Mesendoderm (in vitro differentiated cells): ENCODE measurements around the gene CPM.
A peak's percentile ranks its signal among the peaks of the same experiment; 100 is the strongest.

Experiments
- DNase-seq: peaks from one replicate; pipeline ENCODE4 v3.0.0; 2013
- H2AK5ac ChIP-seq: 2 replicates; pipeline ENCODE4 v1.6.1; 2013; ENCODE audit warnings: low read length, inconsistent platforms
- H2BK120ac ChIP-seq: 2 replicates; pipeline ENCODE4 v1.6.1; 2013; ENCODE audit warnings: low read depth, mild to moderate bottlenecking, low read length, moderate library complexity, mixed read lengths
- H2BK15ac ChIP-seq: replicated peaks from 2 replicates; pipeline ENCODE4 v1.6.1; 2013; ENCODE audit warnings: low read depth, mild to moderate bottlenecking, moderate library complexity
- H2BK5ac ChIP-seq: 2 replicates; pipeline ENCODE4 v1.6.1; 2013; ENCODE audit warnings: low read length, inconsistent platforms
- H3K18ac ChIP-seq: 2 replicates; pipeline ENCODE4 v1.6.1; 2013; ENCODE audit warnings: mild to moderate bottlenecking, low read length, mixed read lengths
- H3K23ac ChIP-seq: one replicate; pipeline ENCODE4 v1.6.1; 2013; ENCODE audit warnings: low read length
- H3K27ac ChIP-seq: 2 replicates; pipeline ENCODE4 v1.5.1; 2013; ENCODE audit warnings: low read depth, mild to moderate bottlenecking, inconsistent platforms, low read length, moderate library complexity
- H3K27me3 ChIP-seq: 2 replicates; pipeline ENCODE4 v1.6.1; 2013; ENCODE audit warnings: low read length, control low read depth, mild to moderate bottlenecking, inconsistent platforms; ENCODE audit not compliant: insufficient read depth, poor library complexity
- H3K36me3 ChIP-seq: 2 replicates; pipeline ENCODE4 v1.6.1; 2013; ENCODE audit warnings: low read length, inconsistent platforms; ENCODE audit not compliant: control insufficient read depth, insufficient read depth
- H3K4ac ChIP-seq: one replicate; pipeline ENCODE4 v1.6.1; 2013; ENCODE audit warnings: low read depth, mild to moderate bottlenecking, low read length, moderate library complexity
- H3K4me1 ChIP-seq: 2 replicates; pipeline ENCODE4 v1.6.1; 2013; ENCODE audit warnings: low read depth, low read length, inconsistent platforms; ENCODE audit not compliant: control insufficient read depth
- H3K4me2 ChIP-seq: 2 replicates; pipeline ENCODE4 v1.6.1; 2013; ENCODE audit warnings: low read length
- H3K4me3 ChIP-seq: 2 replicates; pipeline ENCODE4 v1.5.1; 2013; ENCODE audit warnings: mild to moderate bottlenecking, low read length
- H3K56ac ChIP-seq: one replicate; pipeline ENCODE4 v1.6.1; 2013; ENCODE audit warnings: low read length
- H3K79me1 ChIP-seq: 2 replicates; pipeline ENCODE4 v1.6.1; 2013; ENCODE audit warnings: low read length, inconsistent platforms
- H3K79me2 ChIP-seq: 2 replicates; pipeline ENCODE4 v1.6.1; 2013; ENCODE audit warnings: mild to moderate bottlenecking, low read length; ENCODE audit not compliant: control insufficient read depth, insufficient read depth
- H3K9ac ChIP-seq: 2 replicates; pipeline ENCODE4 v1.6.1; 2013; ENCODE audit warnings: low read length, inconsistent platforms
- H4K5ac ChIP-seq: one replicate; pipeline ENCODE4 v1.6.1; 2013; ENCODE audit warnings: low read length
- H4K8ac ChIP-seq: one replicate; pipeline ENCODE4 v1.6.1; 2013; ENCODE audit warnings: low read depth, mild to moderate bottlenecking, control low read depth, low read length, moderate library complexity
- WGBS: extraction: QIAGEN DNeasy Blood & Tissue Kit; methylation state at CpG from one replicate; pipeline ENCODE4 v1.1.7; 2013; ENCODE audit warnings: low lambda C conversion rate, missing lambda C conversion rate; ENCODE audit not compliant: insufficient coverage; ENCODE audit errors: extremely low coverage; 5-methylcytosine and 5-hydroxymethylcytosine counted together

CPM gene

DNA sequence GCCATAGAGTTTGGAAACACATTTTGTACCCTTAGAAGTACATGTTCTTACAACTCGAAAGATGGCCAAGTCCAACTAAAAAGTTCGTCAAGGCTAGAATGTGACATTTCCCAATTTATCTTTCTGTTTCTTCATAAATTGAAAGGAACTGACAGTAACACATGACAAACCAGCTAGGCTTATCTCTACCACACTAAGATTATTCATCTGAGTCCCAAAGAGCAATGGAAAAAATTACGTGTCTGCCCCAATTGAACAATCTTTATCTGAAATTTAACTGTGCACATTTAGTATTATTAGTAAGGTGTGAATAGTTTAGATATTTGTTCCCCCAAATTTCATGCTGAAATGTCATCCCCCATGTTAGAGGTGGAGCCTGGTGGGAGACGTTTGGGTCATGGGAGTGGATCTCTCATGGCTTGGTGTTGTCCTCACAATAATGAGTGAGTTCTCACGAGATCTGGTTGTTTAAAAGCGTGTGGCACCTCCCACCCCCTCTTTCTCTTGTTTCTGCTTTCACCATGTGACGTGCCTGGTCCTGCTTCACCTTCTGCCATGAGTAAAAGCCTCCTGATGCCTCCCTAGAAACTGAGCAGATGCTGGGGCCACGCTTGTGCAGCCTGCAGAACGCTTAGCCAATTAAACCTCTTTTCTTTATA, 13.3 kb downstream of the CPM start:
- Histone ChIP-seq H2BK15ac (no peak overlapping the region), H3K18ac (no peak overlapping the region), H3K9ac (no peak overlapping the region), H2BK5ac (no peak overlapping the region), H3K4me2 (no peak overlapping the region), H3K79me1 (no peaks in the 10 kb centered on the region), H3K4me1 (no peaks in the 10 kb centered on the region), H2BK120ac (no peak overlapping the region), H4K5ac (no peak overlapping the region), H3K56ac (no peak overlapping the region), H2AK5ac (no peak overlapping the region), H3K4me3 (no peak overlapping the region), H3K23ac (no peak overlapping the region), H3K27ac (no peak overlapping the region), H4K8ac (no peak overlapping the region), H3K4ac (no peak overlapping the region), H3K36me3 (no peaks in the 10 kb centered on the region), H3K79me2 (no peaks in the 10 kb centered on the region), H3K27me3 (no peaks in the 10 kb centered on the region)
- WGBS, result no CpG with 5 or more reads among the region's 9 CpGs
- DNase-seq, result no peak

GRCh38 chr12:68918960-68919359, 14.0 kb downstream of the CPM start:
- Histone ChIP-seq H3K56ac (no peak overlapping the region), H3K18ac (no peak overlapping the region)

DNA sequence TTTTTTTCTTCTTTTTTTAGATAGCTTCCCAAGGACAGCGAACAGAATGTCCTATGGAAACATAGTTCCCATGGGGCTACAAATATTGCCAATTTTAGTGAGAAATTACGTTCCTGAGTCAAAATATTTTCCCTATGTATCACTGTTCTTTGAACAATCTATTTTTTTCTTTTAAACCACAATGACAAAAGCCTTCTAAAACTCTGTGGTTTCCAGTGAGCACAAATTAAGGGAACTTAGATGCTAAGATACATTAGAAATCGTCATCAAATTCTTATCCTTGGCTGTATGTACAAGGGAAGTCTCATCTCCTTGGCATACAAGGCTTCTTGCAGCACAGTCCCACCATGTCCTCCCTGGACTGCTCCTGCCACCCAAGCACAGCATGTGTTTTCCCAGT, 17.9 kb downstream of the CPM start:
- no CpG with 5 or more reads among the region's 3 CpGs for WGBS

More at GRCh38 chr12:68918960-68919359, 14.0 kb downstream of the CPM start:
- H3K36me3 ChIP-seq, result no peaks in the 10 kb centered on the region
- no peaks in the 10 kb centered on the region for H3K27me3 ChIP-seq
- no peaks in the 10 kb centered on the region for H3K79me1 ChIP-seq
- H3K27ac ChIP-seq, result no peak overlapping the region
- H3K23ac ChIP-seq, result no peak overlapping the region
- H2BK5ac ChIP-seq, result no peak overlapping the region
- no peak overlapping the region for H3K4me3 ChIP-seq
- no peak for DNase-seq
- WGBS, result no CpG with 5 or more reads among the region's 1 CpG
- H4K8ac ChIP-seq, result no peak overlapping the region
- H2BK120ac ChIP-seq, result no peak overlapping the region
- H3K79me2 ChIP-seq, result no peaks in the 10 kb centered on the region
- H3K4ac ChIP-seq, result no peak overlapping the region
- H3K9ac ChIP-seq, result no peak overlapping the region
- no peak overlapping the region for H3K4me2 ChIP-seq
- H2BK15ac ChIP-seq, result no peak overlapping the region
- no peak overlapping the region for H2AK5ac ChIP-seq
- H3K4me1 ChIP-seq, result no peaks in the 10 kb centered on the region
- no peak overlapping the region for H4K5ac ChIP-seq

GRCh38 chr12:68913682-68914081, 19.3 kb downstream of the CPM start:
- Histone ChIP-seq H3K23ac (no peak overlapping the region), H2BK15ac (no peak overlapping the region), H2AK5ac (no peak overlapping the region), H3K4ac (no peak overlapping the region), H3K4me2 (no peak overlapping the region), H3K27ac (no peak overlapping the region), H3K56ac (no peak overlapping the region), H3K9ac (no peak overlapping the region), H2BK120ac (no peak overlapping the region), H3K79me1 (no peaks in the 10 kb centered on the region), H3K79me2 (no peaks in the 10 kb centered on the region), H3K4me3 (no peak overlapping the region), H2BK5ac (no peak overlapping the region), H3K27me3 (no peaks in the 10 kb centered on the region), H3K36me3 (no peaks in the 10 kb centered on the region), H4K8ac (no peak overlapping the region), H3K18ac (no peak overlapping the region), H4K5ac (no peak overlapping the region), H3K4me1 (no peaks in the 10 kb centered on the region)
- no peak for DNase-seq
- no CpG with 5 or more reads among the region's 4 CpGs for WGBS

More for the DNA sequence above, 17.9 kb downstream of the CPM start:
- Histone ChIP-seq H4K8ac (no peak overlapping the region), H3K4me1 (no peaks in the 10 kb centered on the region), H3K79me2 (no peaks in the 10 kb centered on the region), H3K4ac (no peak overlapping the region), H2BK120ac (no peak overlapping the region), H2BK5ac (no peak overlapping the region), H3K79me1 (no peaks in the 10 kb centered on the region), H2BK15ac (no peak overlapping the region), H4K5ac (no peak overlapping the region), H3K9ac (no peak overlapping the region), H2AK5ac (no peak overlapping the region), H3K23ac (no peak overlapping the region), H3K36me3 (no peaks in the 10 kb centered on the region), H3K18ac (no peak overlapping the region), H3K27ac (no peak overlapping the region), H3K56ac (no peak overlapping the region), H3K4me3 (no peak overlapping the region), H3K27me3 (no peaks in the 10 kb centered on the region), H3K4me2 (no peak overlapping the region)
- no peak for DNase-seq

GRCh38 chr12:68912916-68913315, 20.1 kb downstream of the CPM start:
- Histone ChIP-seq H3K36me3 (no peaks in the 10 kb centered on the region), H3K79me1 (no peaks in the 10 kb centered on the region), H3K23ac (no peak overlapping the region), H2BK15ac (no peak overlapping the region), H2BK120ac (no peak overlapping the region), H3K4me2 (no peak overlapping the region), H2BK5ac (no peak overlapping the region), H3K4me1 (no peaks in the 10 kb centered on the region), H3K9ac (no peak overlapping the region), H4K8ac (no peak overlapping the region), H3K4ac (no peak overlapping the region), H3K4me3 (no peak overlapping the region), H3K27me3 (no peaks in the 10 kb centered on the region), H4K5ac (no peak overlapping the region), H3K18ac (no peak overlapping the region), H2AK5ac (no peak overlapping the region), H3K79me2 (no peaks in the 10 kb centered on the region), H3K27ac (no peak overlapping the region), H3K56ac (no peak overlapping the region)
- peak; percentile 14 for DNase-seq
- WGBS, result no CpG with 5 or more reads among the region's 2 CpGs

DNA sequence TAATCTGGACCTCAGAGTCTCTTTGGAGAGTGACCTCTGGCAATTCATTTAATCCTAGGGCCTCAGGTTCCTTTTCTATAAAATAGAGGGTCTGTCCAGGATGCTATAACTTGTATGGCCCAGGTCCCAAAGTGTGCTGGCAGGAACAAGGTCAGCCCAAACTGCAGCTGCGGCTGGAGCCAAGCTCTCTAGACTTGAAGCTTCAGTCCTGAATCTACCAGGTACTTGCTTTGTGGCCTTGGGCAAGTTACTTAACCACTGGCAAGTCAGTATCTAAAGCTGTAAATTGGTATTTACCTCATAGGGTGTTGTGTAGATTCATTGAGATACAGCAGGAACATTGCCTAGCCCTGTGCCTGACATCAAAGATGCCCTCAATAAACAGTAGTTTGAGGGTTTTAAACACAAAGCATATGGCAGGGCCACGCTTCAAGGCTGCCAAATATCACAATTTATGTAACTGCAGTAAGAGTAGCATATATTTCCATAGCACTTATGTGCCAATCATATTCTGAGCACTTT, 21.7 kb downstream of the CPM start:
- H4K8ac ChIP-seq, result no peak overlapping the region
- H2AK5ac ChIP-seq, result no peak overlapping the region
- no peak overlapping the region for H3K56ac ChIP-seq
- H3K27me3 ChIP-seq, result no peaks in the 10 kb centered on the region
- H3K4ac ChIP-seq, result no peak overlapping the region
- H4K5ac ChIP-seq, result no peak overlapping the region
- WGBS, result no CpG with 5 or more reads among the region's 2 CpGs
- H2BK5ac ChIP-seq, result no peak overlapping the region
- no peak overlapping the region for H3K18ac ChIP-seq
- H3K27ac ChIP-seq, result no peak overlapping the region
- H3K4me2 ChIP-seq, result no peak overlapping the region
- no peak overlapping the region for H3K9ac ChIP-seq
- no peak overlapping the region for H2BK15ac ChIP-seq
- no peak overlapping the region for H2BK120ac ChIP-seq
- H3K23ac ChIP-seq, result no peak overlapping the region
- no peaks in the 10 kb centered on the region for H3K79me2 ChIP-seq
- H3K4me3 ChIP-seq, result no peak overlapping the region
- H3K36me3 ChIP-seq, result no peaks in the 10 kb centered on the region
- H3K79me1 ChIP-seq, result no peaks in the 10 kb centered on the region
- H3K4me1 ChIP-seq, result no peaks in the 10 kb centered on the region
- no peak for DNase-seq
